HepG2 (cell line): ENCODE data around the gene PDE4D.

ENCODE experiments used
- BRCA1 ChIP-seq: sonication (generic); formaldehyde crosslinking; IDR thresholded peaks from 2 replicates; pipeline ENCODE4 v1.4.0; 2020; ENCODE audit warnings: missing genetic modification reagents
- CTCF ChIP-seq: sonication (generic); formaldehyde crosslinking; IDR thresholded peaks from 2 replicates; pipeline ENCODE4 v1.5.0; 2020; ENCODE audit warnings: mild to moderate bottlenecking, missing genetic modification reagents, moderate library complexity
- FOXA1 ChIP-seq, 2 experiments: fragments of 450-650 bp in 1 of 2; sonication (generic) in 1 of 2; formaldehyde crosslinking in 1 of 2; IDR thresholded peaks; 2 replicates each; pipeline versions ENCODE4 v1.4.0 to v1.6.1; 2016 to 2020; ENCODE audit warnings: missing genetic modification reagents in 1 of 2
- HES4 ChIP-seq: sonication (generic); formaldehyde crosslinking; IDR thresholded peaks from 2 replicates; pipeline ENCODE4 v1.9.0; 2021; ENCODE audit warnings: mild to moderate bottlenecking, missing genetic modification reagents, borderline replicate concordance
- JARID2 ChIP-seq: sonication (generic); formaldehyde crosslinking; IDR thresholded peaks from 2 replicates; pipeline ENCODE4 v1.8.1; 2023; ENCODE audit warnings: missing genetic modification reagents, inconsistent platforms; ENCODE audit not compliant: insufficient replicate concordance
- MXI1 ChIP-seq: IDR thresholded peaks from 3 replicates; pipeline ENCODE4 v1.6.1; 2012; ENCODE audit warnings: low read depth, low read length, inconsistent platforms, borderline replicate concordance
- NFYB ChIP-seq: sonication (generic); formaldehyde crosslinking; IDR thresholded peaks from 2 replicates; pipeline ENCODE4 v1.4.0; 2020; ENCODE audit warnings: missing genetic modification reagents
- RFX5 ChIP-seq: IDR thresholded peaks from 2 replicates; pipeline ENCODE4 v1.6.1; 2011; ENCODE audit warnings: low read depth, low read length, improper control_type of control experiment

DNA sequence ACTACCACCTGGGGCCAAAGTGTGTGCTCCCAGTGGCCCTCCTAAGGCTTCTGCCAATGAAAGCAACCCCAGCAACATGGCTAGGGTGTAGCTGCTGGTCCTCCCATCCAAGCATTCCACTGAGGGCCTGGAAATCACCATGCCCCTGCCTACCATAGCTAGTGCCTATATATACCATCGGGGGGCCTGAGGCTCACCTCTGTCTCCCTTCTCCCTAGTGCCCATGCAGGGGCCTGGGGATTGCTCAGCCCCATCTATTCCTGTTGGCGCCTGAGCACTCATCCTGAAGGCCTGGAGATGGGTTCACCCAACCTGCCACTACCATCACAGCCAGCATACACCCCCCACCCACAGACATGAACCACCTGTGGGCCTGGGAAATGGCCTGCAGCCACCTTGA lies 943.3 kb downstream of the PDE4D start:
- TF ChIP-seq MXI1 (no peak), BRCA1 (CRISPR knock-in tag) (no peak), HES4 (CRISPR knock-in tag) (no peak), FOXA1 (IDR thresholded peaks at IDR 0.05) (no peak), FOXA1 (CRISPR knock-in tag; IDR thresholded peaks at IDR 0.05) (no peak), CTCF (no peak), RFX5 (no peak), JARID2 (CRISPR knock-in tag) (no peak), NFYB (CRISPR knock-in tag) (no peak)
